ENCODE data around the gene TTC9.

GRCh38 chr14:70602254-70602653 is 39.5 kb upstream of the TTC9 start:
- TF ChIP-seq POLR2AphosphoS5 (IDR thresholded peaks at IDR 0.05): no peak
- no peak for TF ChIP-seq CTCF (IDR thresholded peaks at IDR 0.05)
- TF ChIP-seq EP300 (IDR thresholded peaks at IDR 0.05; ENCODE audit: low read depth): no peak

Measured in transverse colon (tissue), 4 donors.